Lung (tissue), 12 donors: ENCODE measurements around the gene CALM3. TPM values are rescaled to one million over a fixed set of nuclear protein-coding genes. Genes with fewer than 3 reads are reported as not detected.
A peak's percentile ranks its signal among the peaks of the same experiment; 100 is the strongest.

Experiments used
- ATAC-seq: fragments of 200-7000 bp; cut with Tn5 transposase; one replicate; pipeline ENCODE4 v1.9.1; 2020; ENCODE audit warnings: moderate number of reproducible peaks; ENCODE audit not compliant: insufficient read depth, low FRiP score
- DNase-seq, 3 donors: peaks; one replicate each; pipeline ENCODE4 v3.0.0-alpha.2; 2013 to 2017
- H3K27ac ChIP-seq, 2 donors: one replicate each; pipeline ENCODE4 v1.5.1; 2013; ENCODE audit warnings: mild to moderate bottlenecking in 2 of 2, moderate library complexity in 2 of 2, control low read depth in 1 of 2, inconsistent platforms in 1 of 2, low read depth in 1 of 2, low read length in 1 of 2
- H3K27me3 ChIP-seq, 3 donors: one replicate each; pipeline ENCODE4 v1.5.1; 2013; ENCODE audit warnings: low read length in 2 of 3; ENCODE audit not compliant: control insufficient read depth in 3 of 3, insufficient read depth in 3 of 3
- H3K36me3 ChIP-seq, 4 donors: one replicate each; pipeline ENCODE4 v1.5.1; 2013; ENCODE audit warnings: low read length in 4 of 4, mild to moderate bottlenecking in 1 of 4, moderate library complexity in 1 of 4; ENCODE audit not compliant: control insufficient read depth in 4 of 4, insufficient read depth in 4 of 4
- H3K4me1 ChIP-seq, 5 donors: one replicate each; pipeline ENCODE4 v1.5.1; 2013; ENCODE audit warnings: low read length in 5 of 5, mild to moderate bottlenecking in 2 of 5, moderate library complexity in 1 of 5; ENCODE audit not compliant: control insufficient read depth in 5 of 5, insufficient read depth in 5 of 5
- H3K4me3 ChIP-seq: one replicate; pipeline ENCODE4 v1.5.1; 2013; ENCODE audit warnings: mild to moderate bottlenecking, control low read depth, moderate library complexity
- H3K9ac ChIP-seq, 2 donors: one replicate each; pipeline ENCODE4 v1.5.1; 2013; ENCODE audit warnings: low read length in 2 of 2, control low read depth in 1 of 2; ENCODE audit not compliant: insufficient read depth in 1 of 2
- H3K9me3 ChIP-seq, 4 donors: one replicate each; pipeline ENCODE4 v1.5.1; 2013; ENCODE audit warnings: low read length in 3 of 4, mild to moderate bottlenecking in 1 of 4, moderate library complexity in 1 of 4; ENCODE audit not compliant: control insufficient read depth in 4 of 4, insufficient read depth in 3 of 4
- WGBS, 2 donors: extraction: QIAGEN DNeasy Blood & Tissue Kit; methylation state at CpG; one replicate each; pipeline ENCODE4 v1.1.7; 2013; 5-methylcytosine and 5-hydroxymethylcytosine counted together
- polyA plus RNA-seq, 2 donors: library from polyadenylated mRNA; stranded (reverse); fragments of 200-250 nt; gene quantifications; one replicate each; pipeline ENCODE4 v1.2.1, GENCODE V29; 2013
- total RNA-seq, 2 donors: library from RNA; depleted of rRNA in 1 of 2; stranded (reverse); fragments of >200 nt in 1 of 2; gene quantifications; one replicate each; pipeline ENCODE4 v1.2.1, GENCODE V29; 2014 to 2021
- TF ChIP-seq, protein P1 (sequence below): IDR thresholded peaks from 2 replicates; pipeline ENCODE4 v1.5.1; 2012; ENCODE audit warnings: mild to moderate bottlenecking; ENCODE audit errors: control extremely low read depth, extremely low read depth
- donor health status: control.
- donor health status: control.
- donor health status: Bipolar disorder and iron deficiency.
- donor health status: healthy.
- donor health status: DM: yes; HTN: yes; CAD: no.

CALM3 gene
- total and polyA plus RNA-seq, 4 donors = 126 to 202 (median 162) TPM

- peaks cover 0 to 5% (median 0%) of the 10 kb centered on the region in 3 donors for H3K27me3 ChIP-seq
- H3K9me3 ChIP-seq = no peaks in the 10 kb centered on the region
- no peaks in the 10 kb centered on the region for H3K36me3 ChIP-seq
- peaks cover 8 to 76% (median 23%) of the 10 kb centered on the region in 5 donors for H3K4me1 ChIP-seq
- H3K27ac ChIP-seq = no peak overlapping the region
- no peak for ATAC-seq
- H3K9ac ChIP-seq = peak overlapping the region in 1 of 2 donors; percentile 11
- DNase-seq = no peak
- H3K4me3 ChIP-seq = no peak overlapping the region
- WGBS, 2 donors = 53 to 54% methylated on average over 7 of the region's 7 CpGs
- TF ChIP-seq, protein P1, sequence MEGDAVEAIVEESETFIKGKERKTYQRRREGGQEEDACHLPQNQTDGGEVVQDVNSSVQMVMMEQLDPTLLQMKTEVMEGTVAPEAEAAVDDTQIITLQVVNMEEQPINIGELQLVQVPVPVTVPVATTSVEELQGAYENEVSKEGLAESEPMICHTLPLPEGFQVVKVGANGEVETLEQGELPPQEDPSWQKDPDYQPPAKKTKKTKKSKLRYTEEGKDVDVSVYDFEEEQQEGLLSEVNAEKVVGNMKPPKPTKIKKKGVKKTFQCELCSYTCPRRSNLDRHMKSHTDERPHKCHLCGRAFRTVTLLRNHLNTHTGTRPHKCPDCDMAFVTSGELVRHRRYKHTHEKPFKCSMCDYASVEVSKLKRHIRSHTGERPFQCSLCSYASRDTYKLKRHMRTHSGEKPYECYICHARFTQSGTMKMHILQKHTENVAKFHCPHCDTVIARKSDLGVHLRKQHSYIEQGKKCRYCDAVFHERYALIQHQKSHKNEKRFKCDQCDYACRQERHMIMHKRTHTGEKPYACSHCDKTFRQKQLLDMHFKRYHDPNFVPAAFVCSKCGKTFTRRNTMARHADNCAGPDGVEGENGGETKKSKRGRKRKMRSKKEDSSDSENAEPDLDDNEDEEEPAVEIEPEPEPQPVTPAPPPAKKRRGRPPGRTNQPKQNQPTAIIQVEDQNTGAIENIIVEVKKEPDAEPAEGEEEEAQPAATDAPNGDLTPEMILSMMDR = no peak
These were observed 21.0 kb downstream of the CALM3 start for GRCh38 chr19:46622118-46622446.

GRCh38 chr19:46623915-46624502 lies 22.9 kb downstream of the CALM3 start:
- Histone ChIP-seq H3K27me3 (peaks cover 0 to 5% (median 0%) of the 10 kb centered on the region in 3 donors), H3K9ac (peak overlapping the region in 1 of 2 donors; percentile 28), H3K36me3 (no peaks in the 10 kb centered on the region), H3K9me3 (no peaks in the 10 kb centered on the region), H3K4me3 (peak overlapping the region; percentile 15), H3K4me1 (peaks cover 8 to 66% (median 26%) of the 10 kb centered on the region in 5 donors), H3K27ac (peak overlapping the region in 1 of 2 donors; percentile 30)
- TF ChIP-seq, protein P1 = no peak
- DNase-seq (no peak), ATAC-seq (no peak)
- WGBS, 2 donors = 87 to 93% methylated on average over 33 to 35 of the region's 35 CpGs

DNA sequence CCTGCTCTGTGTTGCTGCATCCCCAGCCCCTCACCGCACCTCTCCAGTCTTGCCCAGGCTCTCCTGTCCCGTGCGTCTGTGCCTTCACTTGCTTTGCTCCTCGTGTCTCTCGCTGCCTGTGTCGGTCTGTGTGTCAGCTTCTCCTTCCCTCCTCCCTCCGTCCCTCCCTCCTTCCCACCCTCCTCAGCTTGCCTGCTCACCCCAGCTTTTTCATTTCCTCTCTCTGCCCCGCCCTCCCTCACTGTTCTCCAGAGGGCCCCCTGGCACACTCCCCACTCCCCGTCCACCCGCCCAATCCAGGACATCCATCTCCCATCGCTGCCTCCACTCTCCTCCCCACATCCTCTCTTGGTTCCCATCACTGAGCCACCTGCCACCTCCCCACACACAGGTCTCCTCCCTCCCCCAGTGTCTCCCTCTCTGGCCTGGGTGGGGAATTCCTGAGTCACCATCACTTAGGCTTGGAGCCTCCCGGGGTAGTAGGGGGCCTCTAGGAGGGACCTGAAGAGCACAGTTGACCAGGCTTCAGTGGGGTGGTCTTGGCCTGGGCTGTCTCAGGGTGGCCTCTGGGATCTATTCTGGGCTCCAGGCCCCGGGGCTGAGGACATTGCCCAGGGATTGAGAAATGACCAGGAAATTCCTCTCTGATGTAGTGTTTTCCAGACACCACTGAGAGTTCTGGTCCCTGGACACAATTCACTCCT lies 24.0 kb downstream of the CALM3 start, which contains the start of gene PTGIR:
PTGIR (minus strand) TSS at position 132 of the 704 bp plus-strand sequence. CDS start 864 bp downstream, outside the sequence.
- Histone ChIP-seq H3K36me3 (no peaks in the 10 kb centered on the region), H3K27me3 (peaks cover 0 to 5% (median 0%) of the 10 kb centered on the region in 3 donors), H3K9me3 (no peaks in the 10 kb centered on the region), H3K27ac (peak within 1 kb of the TSS; percentile 38 to 83), H3K4me3 (peak within 1 kb of the TSS; percentile 15), H3K9ac (peak within 1 kb of the TSS in 1 of 2 donors; percentile 58), H3K4me1 (peaks cover 8 to 64% (median 26%) of the 10 kb centered on the region in 5 donors)
- ATAC-seq = peak; percentile 21
- DNase-seq = peak; percentile 88 to 95 (median 89)
- 10 to 21% methylated on average over 13 of the region's 13 CpGs for whole genome bisulfite sequencing, 2 donors
- TF ChIP-seq, protein P1 = no peak
